ENCODE data around the gene TCEAL1. TPM values are rescaled to one million over a fixed set of nuclear protein-coding genes. Genes with fewer than 3 reads are reported as not detected.

Gene TCEAL1
- total RNA-seq, 1 experiment from 2014 or later = 4.9 TPM

DNA sequence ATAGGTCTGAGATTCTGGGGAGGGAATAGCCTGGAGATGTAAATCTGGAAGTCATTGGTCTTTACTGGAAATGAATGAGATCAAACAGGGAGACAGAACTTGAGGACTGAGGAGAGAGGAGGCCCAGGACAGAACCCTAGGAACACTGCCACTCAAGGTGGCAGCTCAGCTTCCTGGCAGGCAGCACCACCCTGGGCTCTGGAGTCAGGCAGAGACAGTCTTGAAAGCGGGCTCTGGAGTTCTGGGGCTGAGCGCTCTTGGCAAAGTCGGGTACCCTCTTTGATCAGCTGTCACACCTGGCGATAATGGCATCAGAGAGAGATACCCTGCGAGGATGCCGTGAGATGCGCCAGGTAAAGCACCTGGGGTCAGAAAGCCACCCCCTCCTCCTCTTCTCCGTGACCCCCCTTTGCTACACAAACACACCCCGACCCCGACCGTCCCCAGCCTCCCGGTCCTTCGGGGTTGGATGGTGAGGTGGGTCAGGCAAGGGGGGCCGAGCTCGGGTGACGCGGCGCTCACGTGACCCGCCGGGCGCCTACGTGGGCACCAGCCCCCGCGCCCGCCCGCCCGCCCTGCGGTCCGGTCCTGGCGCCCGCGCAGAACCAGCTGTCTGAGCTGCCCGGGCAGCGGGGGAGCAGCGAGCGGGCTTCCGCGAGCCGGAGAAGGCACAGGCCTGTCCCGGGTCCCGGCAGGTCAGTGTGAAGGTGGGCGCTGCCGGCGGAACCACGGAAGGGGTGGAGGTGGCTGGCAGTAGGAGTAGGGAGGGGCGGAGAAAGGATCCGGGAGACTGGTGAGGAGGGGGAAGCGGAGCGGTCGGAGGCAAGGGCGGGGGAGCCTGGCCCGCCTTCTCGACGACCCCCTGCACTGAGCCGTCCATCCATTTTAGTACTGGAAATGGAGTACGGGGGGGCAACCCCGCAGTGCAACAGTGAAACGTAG lies 21.1 kb upstream of the TCEAL1 start, which contains the start of gene TCEAL3 (continued):
- TF ChIP-seq, protein P1, sequence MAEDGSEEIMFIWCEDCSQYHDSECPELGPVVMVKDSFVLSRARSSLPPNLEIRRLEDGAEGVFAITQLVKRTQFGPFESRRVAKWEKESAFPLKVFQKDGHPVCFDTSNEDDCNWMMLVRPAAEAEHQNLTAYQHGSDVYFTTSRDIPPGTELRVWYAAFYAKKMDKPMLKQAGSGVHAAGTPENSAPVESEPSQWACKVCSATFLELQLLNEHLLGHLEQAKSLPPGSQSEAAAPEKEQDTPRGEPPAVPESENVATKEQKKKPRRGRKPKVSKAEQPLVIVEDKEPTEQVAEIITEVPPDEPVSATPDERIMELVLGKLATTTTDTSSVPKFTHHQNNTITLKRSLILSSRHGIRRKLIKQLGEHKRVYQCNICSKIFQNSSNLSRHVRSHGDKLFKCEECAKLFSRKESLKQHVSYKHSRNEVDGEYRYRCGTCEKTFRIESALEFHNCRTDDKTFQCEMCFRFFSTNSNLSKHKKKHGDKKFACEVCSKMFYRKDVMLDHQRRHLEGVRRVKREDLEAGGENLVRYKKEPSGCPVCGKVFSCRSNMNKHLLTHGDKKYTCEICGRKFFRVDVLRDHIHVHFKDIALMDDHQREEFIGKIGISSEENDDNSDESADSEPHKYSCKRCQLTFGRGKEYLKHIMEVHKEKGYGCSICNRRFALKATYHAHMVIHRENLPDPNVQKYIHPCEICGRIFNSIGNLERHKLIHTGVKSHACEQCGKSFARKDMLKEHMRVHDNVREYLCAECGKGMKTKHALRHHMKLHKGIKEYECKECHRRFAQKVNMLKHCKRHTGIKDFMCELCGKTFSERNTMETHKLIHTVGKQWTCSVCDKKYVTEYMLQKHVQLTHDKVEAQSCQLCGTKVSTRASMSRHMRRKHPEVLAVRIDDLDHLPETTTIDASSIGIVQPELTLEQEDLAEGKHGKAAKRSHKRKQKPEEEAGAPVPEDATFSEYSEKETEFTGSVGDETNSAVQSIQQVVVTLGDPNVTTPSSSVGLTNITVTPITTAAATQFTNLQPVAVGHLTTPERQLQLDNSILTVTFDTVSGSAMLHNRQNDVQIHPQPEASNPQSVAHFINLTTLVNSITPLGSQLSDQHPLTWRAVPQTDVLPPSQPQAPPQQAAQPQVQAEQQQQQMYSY (CRISPR knock-in tag; IDR thresholded peaks at IDR 0.05) = no peak
- TF ChIP-seq ATF1 (CRISPR knock-in tag; IDR thresholded peaks at IDR 0.05) (no peak), ZNF416 (CRISPR knock-in tag; IDR thresholded peaks at IDR 0.05) (no peak), MYBL2 (CRISPR knock-in tag; IDR thresholded peaks at IDR 0.05) (no peak), MXD4 (CRISPR knock-in tag; IDR thresholded peaks at IDR 0.05; ENCODE audit: borderline replicate concordance) (no peak), SOX15 (CRISPR knock-in tag; IDR thresholded peaks at IDR 0.05) (no peak), FOXP1 (CRISPR knock-in tag; IDR thresholded peaks at IDR 0.05; ENCODE audit: borderline replicate concordance) (no peak)
- TF ChIP-seq, protein P2, sequence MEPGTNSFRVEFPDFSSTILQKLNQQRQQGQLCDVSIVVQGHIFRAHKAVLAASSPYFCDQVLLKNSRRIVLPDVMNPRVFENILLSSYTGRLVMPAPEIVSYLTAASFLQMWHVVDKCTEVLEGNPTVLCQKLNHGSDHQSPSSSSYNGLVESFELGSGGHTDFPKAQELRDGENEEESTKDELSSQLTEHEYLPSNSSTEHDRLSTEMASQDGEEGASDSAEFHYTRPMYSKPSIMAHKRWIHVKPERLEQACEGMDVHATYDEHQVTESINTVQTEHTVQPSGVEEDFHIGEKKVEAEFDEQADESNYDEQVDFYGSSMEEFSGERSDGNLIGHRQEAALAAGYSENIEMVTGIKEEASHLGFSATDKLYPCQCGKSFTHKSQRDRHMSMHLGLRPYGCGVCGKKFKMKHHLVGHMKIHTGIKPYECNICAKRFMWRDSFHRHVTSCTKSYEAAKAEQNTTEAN (CRISPR knock-in tag; IDR thresholded peaks at IDR 0.05) = no peak
- TF ChIP-seq, protein P3, sequence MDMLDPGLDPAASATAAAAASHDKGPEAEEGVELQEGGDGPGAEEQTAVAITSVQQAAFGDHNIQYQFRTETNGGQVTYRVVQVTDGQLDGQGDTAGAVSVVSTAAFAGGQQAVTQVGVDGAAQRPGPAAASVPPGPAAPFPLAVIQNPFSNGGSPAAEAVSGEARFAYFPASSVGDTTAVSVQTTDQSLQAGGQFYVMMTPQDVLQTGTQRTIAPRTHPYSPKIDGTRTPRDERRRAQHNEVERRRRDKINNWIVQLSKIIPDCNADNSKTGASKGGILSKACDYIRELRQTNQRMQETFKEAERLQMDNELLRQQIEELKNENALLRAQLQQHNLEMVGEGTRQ (CRISPR knock-in tag; IDR thresholded peaks at IDR 0.05) = peak; percentile 93
- TF ChIP-seq, protein P4, sequence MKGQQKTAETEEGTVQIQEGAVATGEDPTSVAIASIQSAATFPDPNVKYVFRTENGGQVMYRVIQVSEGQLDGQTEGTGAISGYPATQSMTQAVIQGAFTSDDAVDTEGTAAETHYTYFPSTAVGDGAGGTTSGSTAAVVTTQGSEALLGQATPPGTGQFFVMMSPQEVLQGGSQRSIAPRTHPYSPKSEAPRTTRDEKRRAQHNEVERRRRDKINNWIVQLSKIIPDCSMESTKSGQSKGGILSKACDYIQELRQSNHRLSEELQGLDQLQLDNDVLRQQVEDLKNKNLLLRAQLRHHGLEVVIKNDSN (CRISPR knock-in tag; IDR thresholded peaks at IDR 0.05) = peak; percentile 80

DNA sequence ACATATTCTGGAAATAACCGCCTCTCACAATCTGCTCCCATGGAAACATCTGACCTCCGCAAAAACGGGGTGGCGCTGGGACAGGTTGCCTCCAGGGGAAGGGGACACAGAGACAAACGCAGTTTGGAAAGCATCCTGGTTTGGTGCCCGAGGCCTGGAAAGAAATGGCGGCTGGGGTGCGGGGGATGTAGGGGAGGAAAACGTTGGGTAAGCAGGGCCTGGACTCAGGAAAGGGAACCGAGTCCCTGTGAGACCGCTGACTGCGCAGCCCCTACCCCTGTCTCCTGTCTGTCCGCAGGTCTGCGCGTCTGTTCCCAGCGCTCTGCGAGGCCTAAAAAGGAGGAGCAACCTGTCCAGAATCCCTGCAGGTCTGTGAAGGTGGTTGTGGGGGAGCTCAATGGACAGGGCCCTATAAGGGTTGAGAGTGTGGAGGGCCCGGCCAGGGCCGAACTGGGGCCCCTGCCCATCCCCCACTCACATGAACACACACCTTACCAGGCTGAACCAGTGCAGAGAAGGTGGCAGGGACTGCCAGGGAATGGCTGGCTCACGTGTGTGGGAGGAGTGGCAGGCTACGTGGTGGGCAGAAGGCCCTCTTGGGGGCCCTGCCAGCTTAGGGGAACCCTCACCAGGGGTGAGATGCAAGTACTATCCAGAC lies 20.3 kb upstream of the TCEAL1 start:
- CTCF ChIA-PET = no interaction called here
- Mint-ChIP-seq H3K27ac (no peak overlapping the region), H3K9me3 (no peaks in the 10 kb centered on the region), H3K4me3 (peak overlapping the region; percentile 77), H3K36me3 (no peaks in the 10 kb centered on the region), H3K4me1 (peaks cover 14% of the 10 kb centered on the region), H3K27me3 (ENCODE audit: low read depth) (peaks cover 19% of the 10 kb centered on the region)
- POLR2A ChIA-PET = no interaction called here
- DNase-seq (ENCODE audit: low spot score) (no peak), ATAC-seq (peak; percentile 17)
- TF ChIP-seq, protein P5, sequence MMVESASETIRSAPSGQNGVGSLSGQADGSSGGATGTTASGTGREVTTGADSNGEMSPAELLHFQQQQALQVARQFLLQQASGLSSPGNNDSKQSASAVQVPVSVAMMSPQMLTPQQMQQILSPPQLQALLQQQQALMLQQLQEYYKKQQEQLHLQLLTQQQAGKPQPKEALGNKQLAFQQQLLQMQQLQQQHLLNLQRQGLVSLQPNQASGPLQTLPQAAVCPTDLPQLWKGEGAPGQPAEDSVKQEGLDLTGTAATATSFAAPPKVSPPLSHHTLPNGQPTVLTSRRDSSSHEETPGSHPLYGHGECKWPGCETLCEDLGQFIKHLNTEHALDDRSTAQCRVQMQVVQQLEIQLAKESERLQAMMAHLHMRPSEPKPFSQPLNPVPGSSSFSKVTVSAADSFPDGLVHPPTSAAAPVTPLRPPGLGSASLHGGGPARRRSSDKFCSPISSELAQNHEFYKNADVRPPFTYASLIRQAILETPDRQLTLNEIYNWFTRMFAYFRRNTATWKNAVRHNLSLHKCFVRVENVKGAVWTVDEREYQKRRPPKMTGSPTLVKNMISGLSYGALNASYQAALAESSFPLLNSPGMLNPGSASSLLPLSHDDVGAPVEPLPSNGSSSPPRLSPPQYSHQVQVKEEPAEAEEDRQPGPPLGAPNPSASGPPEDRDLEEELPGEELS (CRISPR knock-in tag; IDR thresholded peaks at IDR 0.05) = no peak
- TF ChIP-seq, protein P6, sequence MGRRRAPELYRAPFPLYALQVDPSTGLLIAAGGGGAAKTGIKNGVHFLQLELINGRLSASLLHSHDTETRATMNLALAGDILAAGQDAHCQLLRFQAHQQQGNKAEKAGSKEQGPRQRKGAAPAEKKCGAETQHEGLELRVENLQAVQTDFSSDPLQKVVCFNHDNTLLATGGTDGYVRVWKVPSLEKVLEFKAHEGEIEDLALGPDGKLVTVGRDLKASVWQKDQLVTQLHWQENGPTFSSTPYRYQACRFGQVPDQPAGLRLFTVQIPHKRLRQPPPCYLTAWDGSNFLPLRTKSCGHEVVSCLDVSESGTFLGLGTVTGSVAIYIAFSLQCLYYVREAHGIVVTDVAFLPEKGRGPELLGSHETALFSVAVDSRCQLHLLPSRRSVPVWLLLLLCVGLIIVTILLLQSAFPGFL (CRISPR knock-in tag; IDR thresholded peaks at IDR 0.05; ENCODE audit: borderline replicate concordance) = no peak
- TF ChIP-seq PRRX2 (CRISPR knock-in tag; IDR thresholded peaks at IDR 0.05) (no peak), TEAD4 (CRISPR knock-in tag; IDR thresholded peaks at IDR 0.05) (no peak), FOXP1 (CRISPR knock-in tag; IDR thresholded peaks at IDR 0.05; ENCODE audit: borderline replicate concordance) (no peak), ZBTB21 (CRISPR knock-in tag; IDR thresholded peaks at IDR 0.05; ENCODE audit: borderline replicate concordance) (no peak), NR2C2 (CRISPR knock-in tag; IDR thresholded peaks at IDR 0.05) (no peak), ZNF121 (CRISPR knock-in tag; IDR thresholded peaks at IDR 0.05) (no peak), NR1H2 (CRISPR knock-in tag; IDR thresholded peaks at IDR 0.05) (no peak), GRHL2 (CRISPR knock-in tag; IDR thresholded peaks at IDR 0.05; ENCODE audit: insufficient replicate concordance, severe bottlenecking) (no peak), NFYB (CRISPR knock-in tag; conservative IDR thresholded peaks at IDR 0.05; ENCODE audit: low read depth) (no peak)
- TF ChIP-seq, protein P2 (CRISPR knock-in tag; IDR thresholded peaks at IDR 0.05) = no peak
